Amygdala (tissue), 56 donors: Measurements from ENCODE around the gene RAPH1.
"Not testable (repeated sequence)": the region's sequence is repeated elsewhere in the genome, so short reads cannot be mapped to it uniquely, and the experiment has no call there.

Experiments
- DNase-seq, 56 donors: peaks; one replicate each; lab custom pipeline; 2025; lab: John Stamatoyannopoulos, UW

Gene RAPH1

GRCh38 chr2:203372706-203373105 lies 162.4 kb downstream of the RAPH1 start:
- DNase-seq = not testable (repeated sequence)

- no peak for DNase-seq
Measured at GRCh38 chr2:203366639-203367466, 168.2 kb downstream of the RAPH1 start.

GRCh38 chr2:203361922-203362321 lies 173.2 kb downstream of the RAPH1 start:
- no peak for DNase-seq

GRCh38 chr2:203361495-203361894 lies 173.6 kb downstream of the RAPH1 start:
- DNase-seq = no peak

GRCh38 chr2:203360833-203361430 lies 174.2 kb downstream of the RAPH1 start:
- no peak for DNase-seq

- DNase-seq = no peak
Measured at GRCh38 chr2:203359450-203359849, 175.7 kb downstream of the RAPH1 start.

- DNase-seq = no peak
Measured at GRCh38 chr2:203354966-203355365, 180.1 kb downstream of the RAPH1 start.

- no peak for DNase-seq
Measured at GRCh38 chr2:203352604-203353255, 182.4 kb downstream of the RAPH1 start.

- no peak for DNase-seq
Measured at GRCh38 chr2:203347375-203347774, 187.7 kb downstream of the RAPH1 start.

GRCh38 chr2:203346612-203347011 lies 188.5 kb downstream of the RAPH1 start:
- DNase-seq = no peak

GRCh38 chr2:203344667-203345066 lies 190.4 kb downstream of the RAPH1 start:
- no peak for DNase-seq
